HPDE6-E6E7 (cell line): ENCODE measurements around the gene TBX4.
"Not testable (repeated sequence)": the region's sequence is repeated elsewhere in the genome, so short reads cannot be mapped to it uniquely, and the experiment has no call there.

Source experiments
- DNase-seq: peaks from one replicate; pipeline ENCODE4 v3.0.0; 2011; ENCODE audit warnings: missing footprints; ENCODE audit errors: extremely low spot score

TBX4 gene

GRCh38 chr17:61498042-61498994 is 46.1 kb downstream of the TBX4 start:
- DNase-seq = no peak

GRCh38 chr17:61499632-61500031 is 47.4 kb downstream of the TBX4 start:
- no peak for DNase-seq

- no peak for DNase-seq
These were observed 48.1 kb downstream of the TBX4 start for GRCh38 chr17:61500287-61500686.

GRCh38 chr17:61502292-61502691 is 50.1 kb downstream of the TBX4 start:
- no peak for DNase-seq

- no peak for DNase-seq
These were observed 51.7 kb downstream of the TBX4 start for GRCh38 chr17:61503961-61504360.

GRCh38 chr17:61504697-61505096 is 52.5 kb downstream of the TBX4 start:
- DNase-seq = no peak

- no peak for DNase-seq
These were observed 53.8 kb downstream of the TBX4 start for GRCh38 chr17:61505846-61506627.

GRCh38 chr17:61507383-61508066 is 55.3 kb downstream of the TBX4 start:
- DNase-seq = no peak

GRCh38 chr17:61508912-61509311 is 56.7 kb downstream of the TBX4 start:
- DNase-seq = no peak

- not testable (repeated sequence) for DNase-seq
These were observed 57.2 kb downstream of the TBX4 start for GRCh38 chr17:61509454-61509853.

GRCh38 chr17:61510237-61510636 is 58.0 kb downstream of the TBX4 start:
- no peak for DNase-seq

GRCh38 chr17:61510991-61511390 is 58.8 kb downstream of the TBX4 start:
- no peak for DNase-seq

GRCh38 chr17:61511480-61512182 is 59.4 kb downstream of the TBX4 start:
- no peak for DNase-seq

GRCh38 chr17:61514491-61514890 is 62.3 kb downstream of the TBX4 start:
- DNase-seq = no peak

GRCh38 chr17:61517265-61517664 is 65.0 kb downstream of the TBX4 start:
- DNase-seq = no peak

GRCh38 chr17:61517843-61518606 is 65.8 kb downstream of the TBX4 start:
- DNase-seq = no peak

GRCh38 chr17:61519139-61519538 is 66.9 kb downstream of the TBX4 start:
- no peak for DNase-seq

- DNase-seq = no peak
These were observed 67.7 kb downstream of the TBX4 start for GRCh38 chr17:61519754-61520440.

GRCh38 chr17:61520897-61521296 is 68.7 kb downstream of the TBX4 start:
- DNase-seq = no peak

- no peak for DNase-seq
These were observed 69.9 kb downstream of the TBX4 start for GRCh38 chr17:61522088-61522487.
